SH-SY5Y (cell line): ENCODE data around the gene PLCB4.

Experiments
- GATA2 ChIP-seq: IDR thresholded peaks from 2 replicates; pipeline ENCODE4 v1.6.1; 2011; ENCODE audit warnings: mild to moderate bottlenecking, low read depth, low read length
- GATA3 ChIP-seq: IDR thresholded peaks from 2 replicates; pipeline ENCODE4 v1.6.1; 2011; ENCODE audit warnings: low read depth, mild to moderate bottlenecking, low read length, moderate library complexity

- TF ChIP-seq GATA2 (no peak), GATA3 (no peak)
These were observed 43.2 kb upstream of the PLCB4 start for GRCh38 chr20:9025643-9026042.
